Endothelial cell of umbilical vein (primary cell): ENCODE data around the gene TNIK. TPM values are rescaled to one million over a fixed set of nuclear protein-coding genes. Genes with fewer than 3 reads are reported as not detected.

Experiments
- BruUV-seq: library from RNA; stranded (reverse); fragments of 400-500 nt; replicated peaks from 2 replicates; lab custom pipeline; 2021; lab: Mats Ljungman, UMichigan
- CTCF ChIA-PET: fragments of 300-600, 350-600 bp; sonication (Branson Sonifier 250); formaldehyde crosslinking; loops from one replicate; lab custom pipeline; 2021; ENCODE audit warnings: antibody characterized with exemption, inconsistent platforms; lab: Charles Lee
- POLR2A ChIA-PET: fragments of 300-600, 350-600 bp; sonication (Branson Sonifier 250); formaldehyde crosslinking; loops from one replicate; lab custom pipeline; 2021; ENCODE audit warnings: antibody characterized with exemption, inconsistent platforms; lab: Charles Lee
- DNase-seq: peaks from one replicate; pipeline ENCODE4 v3.0.0-alpha.2; 2011; ENCODE audit warnings: low read depth, low spot score
- FAIRE-seq: peaks from 2 replicates; lab custom pipeline; 2011; peaks lifted over from hg19 to GRCh38; lab: Jason Lieb, UNC
- H2AFZ ChIP-seq: 2 replicates; pipeline ENCODE4 v1.6.0; 2012; ENCODE audit warnings: low read depth, low read length, control low read depth, inconsistent platforms
- H3K27ac ChIP-seq: 2 replicates; pipeline ENCODE4 v1.5.1; 2011; ENCODE audit warnings: low read depth, mild to moderate bottlenecking, control low read depth, low read length, moderate library complexity; ENCODE audit not compliant: insufficient read depth
- H3K27me3 ChIP-seq, 2 experiments: 2 replicates each; pipeline versions ENCODE4 v1.6.0 to v1.6.1; 2011; ENCODE audit warnings: low read length in 2 of 2, mixed read lengths in 1 of 2; ENCODE audit not compliant: control insufficient read depth in 2 of 2, insufficient read depth in 2 of 2
- H3K36me3 ChIP-seq, 2 experiments: 2 replicates in 1 of 2; 3 replicates in 1 of 2; pipeline ENCODE4 v1.5.1; 2011; ENCODE audit warnings: low read length in 2 of 2, mild to moderate bottlenecking in 1 of 2, moderate library complexity in 1 of 2; ENCODE audit not compliant: control insufficient read depth in 2 of 2, insufficient read depth in 2 of 2; ENCODE audit errors: extremely low read depth in 1 of 2
- H3K4me1 ChIP-seq: 3 replicates; pipeline ENCODE4 v1.5.1; 2011; ENCODE audit warnings: mild to moderate bottlenecking, low read length; ENCODE audit not compliant: control insufficient read depth, insufficient read depth; ENCODE audit errors: extremely low read depth
- H3K4me2 ChIP-seq: 2 replicates; pipeline ENCODE4 v1.6.1; 2011; ENCODE audit warnings: low read length, control low read depth, mixed read lengths; ENCODE audit not compliant: insufficient read depth
- H3K4me3 ChIP-seq, 3 experiments: fragments of 200-600 bp in 1 of 3; sonication (generic), shearing (Covaris generic) in 1 of 3; replicated peaks in 1 of 3; 2 replicates each; pipeline ENCODE4 v1.5.1; 2011 to 2016; ENCODE audit warnings: control low read depth in 3 of 3, low read length in 3 of 3, mild to moderate bottlenecking in 2 of 3, inconsistent platforms in 1 of 3, low read depth in 1 of 3, moderate library complexity in 1 of 3; ENCODE audit not compliant: insufficient read depth in 1 of 3
- H3K79me2 ChIP-seq: 2 replicates; pipeline ENCODE4 v1.6.0; 2012; ENCODE audit warnings: low read length, inconsistent platforms; ENCODE audit not compliant: control insufficient read depth, insufficient read depth
- H3K9ac ChIP-seq: replicated peaks from 2 replicates; pipeline ENCODE3; 2011; ENCODE audit warnings: low read length, control low read depth; ENCODE audit not compliant: insufficient read depth; ENCODE audit errors: extremely low read depth
- H3K9me1 ChIP-seq: replicated peaks from 3 replicates; pipeline ENCODE4 v1.6.0; 2011; ENCODE audit warnings: mild to moderate bottlenecking, low read length; ENCODE audit not compliant: control insufficient read depth, insufficient read depth; ENCODE audit errors: extremely low read depth
- H3K9me3 ChIP-seq: replicated peaks from 2 replicates; pipeline ENCODE4 v1.5.1; 2012; ENCODE audit warnings: low read length, inconsistent platforms; ENCODE audit not compliant: control insufficient read depth, insufficient read depth
- H4K20me1 ChIP-seq: replicated peaks from 2 replicates; pipeline ENCODE3; 2011; ENCODE audit warnings: mild to moderate bottlenecking, low read length; ENCODE audit not compliant: control insufficient read depth, insufficient read depth; ENCODE audit errors: extremely low read depth
- EZH2 ChIP-seq: IDR thresholded peaks from 2 replicates; pipeline ENCODE4 v1.6.1; 2012; ENCODE audit warnings: borderline replicate concordance, low read depth, mild to moderate bottlenecking, moderate library complexity, low read length, inconsistent platforms; ENCODE audit not compliant: severe bottlenecking
- FOS ChIP-seq: IDR thresholded peaks from 2 replicates; pipeline ENCODE4 v1.6.1; 2011; ENCODE audit warnings: mild to moderate bottlenecking, low read length, moderate library complexity, borderline replicate concordance; ENCODE audit not compliant: insufficient read depth
- GATA2 ChIP-seq: IDR thresholded peaks from 2 replicates; pipeline ENCODE4 v1.7.0; 2011; ENCODE audit warnings: low read depth, mild to moderate bottlenecking, moderate library complexity, mixed read lengths, low read length; ENCODE audit not compliant: insufficient read length, insufficient read depth
- JUN ChIP-seq: IDR thresholded peaks from 2 replicates; pipeline ENCODE4 v1.6.1; 2011; ENCODE audit warnings: borderline replicate concordance, low read depth; ENCODE audit not compliant: insufficient read length, insufficient read depth
- MYC ChIP-seq: IDR thresholded peaks from one replicate; pipeline ENCODE4 v1.6.1; 2011; ENCODE audit warnings: mild to moderate bottlenecking, low read depth, low read length
- POLR2A ChIP-seq: IDR thresholded peaks from 2 replicates; pipeline ENCODE4 v1.6.1; 2012; ENCODE audit warnings: low read depth, mild to moderate bottlenecking, control low read depth, low read length
- POLR2AphosphoS5 ChIP-seq: IDR thresholded peaks from 2 replicates; pipeline ENCODE4 v1.6.1; 2012; ENCODE audit warnings: low read depth, mild to moderate bottlenecking, control low read depth, low read length, moderate library complexity; ENCODE audit not compliant: insufficient read depth
- dilution Hi-C: fragments of 300-500 bp; cut with MboI; formaldehyde crosslinking; loops from one replicate; pipeline ENCODE4 v1.15.0; 2019; ENCODE audit warnings: low sequenced_read_pairs; ENCODE audit not compliant: extremely low pct_ligation_motif_present
- intact Hi-C: fragments of 100-400 bp; cut with micrococcal nuclease; formaldehyde crosslinking; loops from one replicate; pipeline ENCODE4 v1.10.0; 2022
- polyA plus RNA-seq, 4 experiments: library from polyadenylated mRNA; depleted of rRNA in 3 of 4; stranded (reverse) in 3 of 4; unstranded in 1 of 4; fragments of >200 nt; gene quantifications; 2 replicates each; pipeline versions ENCODE4 v1.2.1 to v1.2.3, GENCODE V29; 2011 to 2012; ENCODE audit warnings: missing spikeins in 1 of 4
- total RNA-seq: library from RNA; stranded (reverse); gene quantifications from 2 replicates; pipeline ENCODE4 v1.2.3, GENCODE V29; 2021
- TF ChIP-seq, protein P1 (sequence below): IDR thresholded peaks from 2 replicates; pipeline ENCODE4 v1.6.1; 2011; ENCODE audit not compliant: insufficient read depth, insufficient read length
- TF ChIP-seq, protein P2 (sequence below), 2 donors: IDR thresholded peaks; 1 replicate in 1 of 2; 2 replicates in 1 of 2; pipeline ENCODE4 v1.5.1; 2011; ENCODE audit warnings: low read length in 2 of 2, mild to moderate bottlenecking in 2 of 2, moderate library complexity in 2 of 2, control low read depth in 1 of 2, inconsistent platforms in 1 of 2, low read depth in 1 of 2; ENCODE audit not compliant: insufficient read depth in 1 of 2; ENCODE audit errors: extremely low read depth in 1 of 2

TNIK gene
- total and polyA plus RNA-seq, 2 donors (not counting 3 experiments of a cell fraction or from before 2014, with no cell fraction given): 10.9 to 39.7 TPM

DNA sequence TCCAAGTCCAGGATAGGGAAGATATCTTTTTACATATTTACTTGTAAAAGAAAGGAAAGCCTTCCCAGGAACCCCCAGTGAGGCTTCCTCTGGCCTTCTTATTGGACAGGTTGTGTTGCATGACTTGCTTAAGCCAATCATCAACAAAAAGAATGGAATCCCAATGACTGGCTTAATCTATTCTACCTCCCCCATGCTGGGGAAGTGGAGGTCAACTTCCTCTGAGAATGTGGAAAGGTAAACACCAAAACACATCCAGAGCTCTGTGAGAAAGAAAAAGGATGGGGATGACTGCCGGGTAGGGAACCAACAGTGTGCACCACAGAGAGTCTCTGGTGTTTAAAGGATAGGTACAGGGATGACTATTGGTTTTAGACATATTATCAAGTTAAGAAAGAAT lies 25.1 kb downstream of the TNIK start:
- peaks cover 0 to 2% of the 10 kb centered on the region in 2 experiments for H3K36me3 ChIP-seq
- no peak overlapping the region for H3K9ac ChIP-seq
- H2AFZ ChIP-seq: no peak overlapping the region
- H3K9me3 ChIP-seq: no peaks in the 10 kb centered on the region
- ChIA-PET CTCF (interaction anchor here (1.9 kb wide), 1 partner anchor 13 kb away, joined by 6 read pairs; no protein-coding TSS in a partner anchor), POLR2A (no interaction called here)
- dilution Hi-C loops (no loop called here), intact Hi-C loops (no loop called here)
- no peaks in the 10 kb centered on the region for H4K20me1 ChIP-seq
- TF ChIP-seq FOS (no peak), EZH2 (no peak), POLR2A (no peak), MYC (no peak), POLR2AphosphoS5 (no peak), GATA2 (no peak), JUN (no peak)
- TF ChIP-seq, protein P1, sequence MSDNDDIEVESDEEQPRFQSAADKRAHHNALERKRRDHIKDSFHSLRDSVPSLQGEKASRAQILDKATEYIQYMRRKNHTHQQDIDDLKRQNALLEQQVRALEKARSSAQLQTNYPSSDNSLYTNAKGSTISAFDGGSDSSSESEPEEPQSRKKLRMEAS: no peak
- TF ChIP-seq, protein P2, sequence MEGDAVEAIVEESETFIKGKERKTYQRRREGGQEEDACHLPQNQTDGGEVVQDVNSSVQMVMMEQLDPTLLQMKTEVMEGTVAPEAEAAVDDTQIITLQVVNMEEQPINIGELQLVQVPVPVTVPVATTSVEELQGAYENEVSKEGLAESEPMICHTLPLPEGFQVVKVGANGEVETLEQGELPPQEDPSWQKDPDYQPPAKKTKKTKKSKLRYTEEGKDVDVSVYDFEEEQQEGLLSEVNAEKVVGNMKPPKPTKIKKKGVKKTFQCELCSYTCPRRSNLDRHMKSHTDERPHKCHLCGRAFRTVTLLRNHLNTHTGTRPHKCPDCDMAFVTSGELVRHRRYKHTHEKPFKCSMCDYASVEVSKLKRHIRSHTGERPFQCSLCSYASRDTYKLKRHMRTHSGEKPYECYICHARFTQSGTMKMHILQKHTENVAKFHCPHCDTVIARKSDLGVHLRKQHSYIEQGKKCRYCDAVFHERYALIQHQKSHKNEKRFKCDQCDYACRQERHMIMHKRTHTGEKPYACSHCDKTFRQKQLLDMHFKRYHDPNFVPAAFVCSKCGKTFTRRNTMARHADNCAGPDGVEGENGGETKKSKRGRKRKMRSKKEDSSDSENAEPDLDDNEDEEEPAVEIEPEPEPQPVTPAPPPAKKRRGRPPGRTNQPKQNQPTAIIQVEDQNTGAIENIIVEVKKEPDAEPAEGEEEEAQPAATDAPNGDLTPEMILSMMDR (IDR thresholded peaks at IDR 0.05; ENCODE audit: extremely low read depth in 1 of 2, insufficient read depth in 1 of 2, low read depth in 1 of 2, low read length in 2 of 2): no peak
- H3K27ac ChIP-seq: no peak overlapping the region
- H3K9me1 ChIP-seq: no peaks in the 10 kb centered on the region
- BruUV-seq: no TSS peak
- peaks cover 50% of the 10 kb centered on the region for H3K79me2 ChIP-seq
- no peak overlapping the region for H3K4me2 ChIP-seq
- DNase-seq (no peak), FAIRE-seq (no peak)
- peaks cover 27% of the 10 kb centered on the region for H3K4me1 ChIP-seq
- no peaks in the 10 kb centered on the region for H3K27me3 ChIP-seq
- no peak overlapping the region for H3K4me3 ChIP-seq
